H1 (cell line): ENCODE data around the gene STEAP1B.

Source experiments
- ATF3 ChIP-seq: IDR thresholded peaks from 2 replicates; pipeline ENCODE4 v1.6.1; 2011; ENCODE audit warnings: low read depth, mild to moderate bottlenecking, low read length; ENCODE audit not compliant: insufficient read depth
- CTCF ChIP-seq, 3 experiments: IDR thresholded peaks; 1 replicate in 2 of 3; 2 replicates in 1 of 3; pipeline versions ENCODE4 v1.5.1 to v1.6.1; 2011; ENCODE audit warnings: low read length in 3 of 3, mild to moderate bottlenecking in 3 of 3, inconsistent platforms in 2 of 3, low read depth in 1 of 3, moderate library complexity in 1 of 3; ENCODE audit not compliant: insufficient read depth in 1 of 3; ENCODE audit errors: control extremely low read depth in 1 of 3
- EP300 ChIP-seq, 2 experiments: IDR thresholded peaks; 1 replicate in 1 of 2; 2 replicates in 1 of 2; pipeline ENCODE4 v1.6.1; 2011 to 2012; ENCODE audit warnings: low read depth in 2 of 2, low read length in 2 of 2, mild to moderate bottlenecking in 2 of 2, borderline replicate concordance in 1 of 2, inconsistent platforms in 1 of 2, moderate library complexity in 1 of 2
- EZH2 ChIP-seq: fragments of 200-600 bp; sonication (generic); IDR thresholded peaks from 2 replicates; pipeline ENCODE4 v1.7.1; 2012; ENCODE audit warnings: low read depth, mild to moderate bottlenecking, moderate library complexity, low read length, inconsistent platforms; ENCODE audit not compliant: severe bottlenecking
- GABPA ChIP-seq: IDR thresholded peaks from 2 replicates; pipeline ENCODE4 v1.6.1; 2011; ENCODE audit warnings: mild to moderate bottlenecking, low read length, moderate library complexity, borderline replicate concordance; ENCODE audit not compliant: insufficient read depth
- HDAC6 ChIP-seq: IDR thresholded peaks from one replicate; pipeline ENCODE4 v1.7.1; 2012; ENCODE audit warnings: low read depth, mild to moderate bottlenecking, inconsistent platforms, low read length, moderate library complexity
- JUND ChIP-seq: IDR thresholded peaks from 2 replicates; pipeline ENCODE4 v1.6.1; 2011; ENCODE audit warnings: mild to moderate bottlenecking, improper control_type of control experiment, low read length
- KDM5A ChIP-seq: fragments of 200-600 bp; IDR thresholded peaks from 2 replicates; pipeline ENCODE4 v1.7.1; 2012; ENCODE audit warnings: mild to moderate bottlenecking, low read length, inconsistent platforms, mixed read lengths
- MAFK ChIP-seq: IDR thresholded peaks from 2 replicates; pipeline ENCODE4 v1.6.1; 2012; ENCODE audit warnings: low read depth, mild to moderate bottlenecking, improper control_type of control experiment, low read length
- RFX5 ChIP-seq: IDR thresholded peaks from 2 replicates; pipeline ENCODE4 v1.6.1; 2011; ENCODE audit warnings: low read depth, low read length, improper control_type of control experiment, borderline replicate concordance
- ZNF274 ChIP-seq: IDR thresholded peaks from 2 replicates; pipeline ENCODE4 v1.7.0; 2012; ENCODE audit warnings: low read length, borderline replicate concordance; ENCODE audit errors: extremely low read depth

GRCh38 chr7:22481726-22482125 is 18.3 kb downstream of the STEAP1B start:
- TF ChIP-seq EP300 (IDR thresholded peaks at IDR 0.05; ENCODE audit: borderline replicate concordance in 1 of 2, low read depth in 2 of 2, low read length in 2 of 2) (no peak), CTCF (IDR thresholded peaks at IDR 0.05; ENCODE audit: control extremely low read depth in 1 of 3, insufficient read depth in 1 of 3, low read depth in 1 of 3, low read length in 3 of 3) (no peak), KDM5A (no peak), RFX5 (no peak), ATF3 (no peak), HDAC6 (no peak), JUND (no peak), MAFK (no peak), EZH2 (no peak), GABPA (no peak), ZNF274 (no peak)
